ENCODE data around the gene LRP8.

GRCh38 chr1:53314096-53314495, 13.8 kb downstream of the LRP8 start:
- TF ChIP-seq CTCF (conservative IDR thresholded peaks at IDR 0.05; ENCODE audit: low read depth in 2 of 2) (no peak), EZH2 (IDR thresholded peaks at IDR 0.05; ENCODE audit: low read depth, unreplicated experiment) (no peak), STAT1 (IDR thresholded peaks at IDR 0.05; ENCODE audit: unreplicated experiment) (no peak), POLR2AphosphoS5 (IDR thresholded peaks at IDR 0.05; ENCODE audit: low read depth) (no peak), EZH2phosphoT487 (IDR thresholded peaks at IDR 0.05; ENCODE audit: unreplicated experiment) (no peak), ZNF331 (CRISPR knock-in tag; IDR thresholded peaks at IDR 0.05; ENCODE audit: low read depth) (no peak)
- TF ChIP-seq, protein P1, sequence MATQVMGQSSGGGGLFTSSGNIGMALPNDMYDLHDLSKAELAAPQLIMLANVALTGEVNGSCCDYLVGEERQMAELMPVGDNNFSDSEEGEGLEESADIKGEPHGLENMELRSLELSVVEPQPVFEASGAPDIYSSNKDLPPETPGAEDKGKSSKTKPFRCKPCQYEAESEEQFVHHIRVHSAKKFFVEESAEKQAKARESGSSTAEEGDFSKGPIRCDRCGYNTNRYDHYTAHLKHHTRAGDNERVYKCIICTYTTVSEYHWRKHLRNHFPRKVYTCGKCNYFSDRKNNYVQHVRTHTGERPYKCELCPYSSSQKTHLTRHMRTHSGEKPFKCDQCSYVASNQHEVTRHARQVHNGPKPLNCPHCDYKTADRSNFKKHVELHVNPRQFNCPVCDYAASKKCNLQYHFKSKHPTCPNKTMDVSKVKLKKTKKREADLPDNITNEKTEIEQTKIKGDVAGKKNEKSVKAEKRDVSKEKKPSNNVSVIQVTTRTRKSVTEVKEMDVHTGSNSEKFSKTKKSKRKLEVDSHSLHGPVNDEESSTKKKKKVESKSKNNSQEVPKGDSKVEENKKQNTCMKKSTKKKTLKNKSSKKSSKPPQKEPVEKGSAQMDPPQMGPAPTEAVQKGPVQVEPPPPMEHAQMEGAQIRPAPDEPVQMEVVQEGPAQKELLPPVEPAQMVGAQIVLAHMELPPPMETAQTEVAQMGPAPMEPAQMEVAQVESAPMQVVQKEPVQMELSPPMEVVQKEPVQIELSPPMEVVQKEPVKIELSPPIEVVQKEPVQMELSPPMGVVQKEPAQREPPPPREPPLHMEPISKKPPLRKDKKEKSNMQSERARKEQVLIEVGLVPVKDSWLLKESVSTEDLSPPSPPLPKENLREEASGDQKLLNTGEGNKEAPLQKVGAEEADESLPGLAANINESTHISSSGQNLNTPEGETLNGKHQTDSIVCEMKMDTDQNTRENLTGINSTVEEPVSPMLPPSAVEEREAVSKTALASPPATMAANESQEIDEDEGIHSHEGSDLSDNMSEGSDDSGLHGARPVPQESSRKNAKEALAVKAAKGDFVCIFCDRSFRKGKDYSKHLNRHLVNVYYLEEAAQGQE (IDR thresholded peaks at IDR 0.05; ENCODE audit: unreplicated experiment) = no peak
- TF ChIP-seq, protein P2, sequence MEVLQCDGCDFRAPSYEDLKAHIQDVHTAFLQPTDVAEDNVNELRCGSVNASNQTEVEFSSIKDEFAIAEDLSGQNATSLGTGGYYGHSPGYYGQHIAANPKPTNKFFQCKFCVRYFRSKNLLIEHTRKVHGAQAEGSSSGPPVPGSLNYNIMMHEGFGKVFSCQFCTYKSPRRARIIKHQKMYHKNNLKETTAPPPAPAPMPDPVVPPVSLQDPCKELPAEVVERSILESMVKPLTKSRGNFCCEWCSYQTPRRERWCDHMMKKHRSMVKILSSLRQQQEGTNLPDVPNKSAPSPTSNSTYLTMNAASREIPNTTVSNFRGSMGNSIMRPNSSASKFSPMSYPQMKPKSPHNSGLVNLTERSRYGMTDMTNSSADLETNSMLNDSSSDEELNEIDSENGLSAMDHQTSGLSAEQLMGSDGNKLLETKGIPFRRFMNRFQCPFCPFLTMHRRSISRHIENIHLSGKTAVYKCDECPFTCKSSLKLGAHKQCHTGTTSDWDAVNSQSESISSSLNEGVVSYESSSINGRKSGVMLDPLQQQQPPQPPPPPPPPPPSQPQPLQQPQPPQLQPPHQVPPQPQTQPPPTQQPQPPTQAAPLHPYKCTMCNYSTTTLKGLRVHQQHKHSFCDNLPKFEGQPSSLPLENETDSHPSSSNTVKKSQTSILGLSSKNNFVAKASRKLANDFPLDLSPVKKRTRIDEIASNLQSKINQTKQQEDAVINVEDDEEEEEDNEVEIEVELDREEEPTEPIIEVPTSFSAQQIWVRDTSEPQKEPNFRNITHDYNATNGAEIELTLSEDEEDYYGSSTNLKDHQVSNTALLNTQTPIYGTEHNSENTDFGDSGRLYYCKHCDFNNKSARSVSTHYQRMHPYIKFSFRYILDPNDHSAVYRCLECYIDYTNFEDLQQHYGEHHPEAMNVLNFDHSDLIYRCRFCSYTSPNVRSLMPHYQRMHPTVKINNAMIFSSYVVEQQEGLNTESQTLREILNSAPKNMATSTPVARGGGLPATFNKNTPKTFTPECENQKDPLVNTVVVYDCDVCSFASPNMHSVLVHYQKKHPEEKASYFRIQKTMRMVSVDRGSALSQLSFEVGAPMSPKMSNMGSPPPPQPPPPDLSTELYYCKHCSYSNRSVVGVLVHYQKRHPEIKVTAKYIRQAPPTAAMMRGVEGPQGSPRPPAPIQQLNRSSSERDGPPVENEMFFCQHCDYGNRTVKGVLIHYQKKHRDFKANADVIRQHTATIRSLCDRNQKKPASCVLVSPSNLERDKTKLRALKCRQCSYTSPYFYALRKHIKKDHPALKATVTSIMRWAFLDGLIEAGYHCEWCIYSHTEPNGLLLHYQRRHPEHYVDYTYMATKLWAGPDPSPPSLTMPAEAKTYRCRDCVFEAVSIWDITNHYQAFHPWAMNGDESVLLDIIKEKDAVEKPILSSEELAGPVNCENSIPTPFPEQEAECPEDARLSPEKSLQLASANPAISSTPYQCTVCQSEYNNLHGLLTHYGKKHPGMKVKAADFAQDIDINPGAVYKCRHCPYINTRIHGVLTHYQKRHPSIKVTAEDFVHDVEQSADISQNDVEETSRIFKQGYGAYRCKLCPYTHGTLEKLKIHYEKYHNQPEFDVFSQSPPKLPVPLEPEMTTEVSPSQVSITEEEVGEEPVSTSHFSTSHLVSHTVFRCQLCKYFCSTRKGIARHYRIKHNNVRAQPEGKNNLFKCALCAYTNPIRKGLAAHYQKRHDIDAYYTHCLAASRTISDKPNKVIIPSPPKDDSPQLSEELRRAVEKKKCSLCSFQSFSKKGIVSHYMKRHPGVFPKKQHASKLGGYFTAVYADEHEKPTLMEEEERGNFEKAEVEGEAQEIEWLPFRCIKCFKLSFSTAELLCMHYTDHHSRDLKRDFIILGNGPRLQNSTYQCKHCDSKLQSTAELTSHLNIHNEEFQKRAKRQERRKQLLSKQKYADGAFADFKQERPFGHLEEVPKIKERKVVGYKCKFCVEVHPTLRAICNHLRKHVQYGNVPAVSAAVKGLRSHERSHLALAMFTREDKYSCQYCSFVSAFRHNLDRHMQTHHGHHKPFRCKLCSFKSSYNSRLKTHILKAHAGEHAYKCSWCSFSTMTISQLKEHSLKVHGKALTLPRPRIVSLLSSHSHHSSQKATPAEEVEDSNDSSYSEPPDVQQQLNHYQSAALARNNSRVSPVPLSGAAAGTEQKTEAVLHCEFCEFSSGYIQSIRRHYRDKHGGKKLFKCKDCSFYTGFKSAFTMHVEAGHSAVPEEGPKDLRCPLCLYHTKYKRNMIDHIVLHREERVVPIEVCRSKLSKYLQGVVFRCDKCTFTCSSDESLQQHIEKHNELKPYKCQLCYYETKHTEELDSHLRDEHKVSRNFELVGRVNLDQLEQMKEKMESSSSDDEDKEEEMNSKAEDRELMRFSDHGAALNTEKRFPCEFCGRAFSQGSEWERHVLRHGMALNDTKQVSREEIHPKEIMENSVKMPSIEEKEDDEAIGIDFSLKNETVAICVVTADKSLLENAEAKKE (CRISPR knock-in tag; IDR thresholded peaks at IDR 0.05) = no peak
